BE2C (cell line): ENCODE results near the gene LAIR2.
A peak's percentile ranks its signal among the peaks of the same experiment; 100 is the strongest.

Source experiments
- DNase-seq: peaks from one replicate; pipeline ENCODE4 v3.0.0-alpha.2; 2020
- H3K27me3 ChIP-seq: fragments of 250-450 bp; sonication (Bioruptor Pico); 2 replicates; pipeline ENCODE4 v1.5.1; 2020; ENCODE audit warnings: mild to moderate bottlenecking
- H3K36me3 ChIP-seq: fragments of 250-450 bp; sonication (Bioruptor Pico); 2 replicates; pipeline ENCODE4 v1.5.1; 2020; ENCODE audit warnings: mild to moderate bottlenecking
- H3K4me1 ChIP-seq: fragments of 250-450 bp; sonication (Bioruptor Pico); 2 replicates; pipeline ENCODE4 v1.5.1; 2020
- H3K4me3 ChIP-seq: 2 replicates; pipeline ENCODE4 v1.5.1; 2011; ENCODE audit warnings: low read depth, low read length
- H3K9me3 ChIP-seq: fragments of 250-450 bp; sonication (Bioruptor Pico); 2 replicates; pipeline ENCODE4 v1.5.1; 2020
- TF ChIP-seq, protein P1 (sequence below): IDR thresholded peaks from 2 replicates; pipeline ENCODE4 v1.5.1; 2012; ENCODE audit warnings: mild to moderate bottlenecking, low read depth, low read length

The LAIR2 gene

DNA sequence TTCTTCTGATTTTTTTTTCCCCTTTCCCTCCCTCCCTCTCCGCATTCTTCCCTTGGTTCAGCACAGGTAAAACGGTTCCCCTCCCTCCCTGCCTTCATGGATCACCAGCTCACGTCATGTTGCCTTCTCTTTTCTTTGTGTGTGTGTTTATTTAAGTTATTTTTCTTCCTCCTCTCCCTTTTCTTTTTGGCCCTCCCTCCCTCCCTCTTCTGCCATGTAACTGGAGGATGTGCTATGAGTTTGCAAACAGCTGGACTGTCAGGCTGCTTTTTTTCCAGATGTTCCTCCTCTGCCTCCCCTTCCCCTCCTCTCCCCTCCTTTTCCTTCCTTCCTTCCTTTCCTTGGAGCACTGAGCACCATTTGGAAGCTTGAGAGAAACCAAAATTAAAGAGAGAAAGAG lies 41.0 kb upstream of the LAIR2 start:
- Histone ChIP-seq H3K4me3 (no peak overlapping the region), H3K9me3 (no peaks in the 10 kb centered on the region), H3K27me3 (no peaks in the 10 kb centered on the region), H3K4me1 (peaks cover 4% of the 10 kb centered on the region; the same call in 1 of the 2 replicates), H3K36me3 (peaks cover 46% of the 10 kb centered on the region)
- TF ChIP-seq, protein P1, sequence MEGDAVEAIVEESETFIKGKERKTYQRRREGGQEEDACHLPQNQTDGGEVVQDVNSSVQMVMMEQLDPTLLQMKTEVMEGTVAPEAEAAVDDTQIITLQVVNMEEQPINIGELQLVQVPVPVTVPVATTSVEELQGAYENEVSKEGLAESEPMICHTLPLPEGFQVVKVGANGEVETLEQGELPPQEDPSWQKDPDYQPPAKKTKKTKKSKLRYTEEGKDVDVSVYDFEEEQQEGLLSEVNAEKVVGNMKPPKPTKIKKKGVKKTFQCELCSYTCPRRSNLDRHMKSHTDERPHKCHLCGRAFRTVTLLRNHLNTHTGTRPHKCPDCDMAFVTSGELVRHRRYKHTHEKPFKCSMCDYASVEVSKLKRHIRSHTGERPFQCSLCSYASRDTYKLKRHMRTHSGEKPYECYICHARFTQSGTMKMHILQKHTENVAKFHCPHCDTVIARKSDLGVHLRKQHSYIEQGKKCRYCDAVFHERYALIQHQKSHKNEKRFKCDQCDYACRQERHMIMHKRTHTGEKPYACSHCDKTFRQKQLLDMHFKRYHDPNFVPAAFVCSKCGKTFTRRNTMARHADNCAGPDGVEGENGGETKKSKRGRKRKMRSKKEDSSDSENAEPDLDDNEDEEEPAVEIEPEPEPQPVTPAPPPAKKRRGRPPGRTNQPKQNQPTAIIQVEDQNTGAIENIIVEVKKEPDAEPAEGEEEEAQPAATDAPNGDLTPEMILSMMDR = no peak
- no peak for DNase-seq

GRCh38 chr19:54462047-54462654 lies 40.5 kb upstream of the LAIR2 start:
- no peak for DNase-seq
- peaks cover 41% of the 10 kb centered on the region for H3K36me3 ChIP-seq

GRCh38 chr19:54462655-54463530 lies 39.7 kb upstream of the LAIR2 start:
- Histone ChIP-seq H3K9me3 (no peaks in the 10 kb centered on the region), H3K36me3 (peaks cover 33% of the 10 kb centered on the region), H3K27me3 (no peaks in the 10 kb centered on the region), H3K4me1 (peaks cover 4% of the 10 kb centered on the region; the same call in 1 of the 2 replicates), H3K4me3 (peak overlapping the region; percentile 64)
- peak; percentile 70 for DNase-seq
- TF ChIP-seq, protein P1 = peak; percentile 44

More at GRCh38 chr19:54462047-54462654, 40.5 kb upstream of the LAIR2 start:
- Histone ChIP-seq H3K4me3 (peak overlapping the region; percentile 64), H3K4me1 (peaks cover 4% of the 10 kb centered on the region; the same call in 1 of the 2 replicates), H3K9me3 (no peaks in the 10 kb centered on the region), H3K27me3 (no peaks in the 10 kb centered on the region)
- TF ChIP-seq, protein P1 = no peak

DNA sequence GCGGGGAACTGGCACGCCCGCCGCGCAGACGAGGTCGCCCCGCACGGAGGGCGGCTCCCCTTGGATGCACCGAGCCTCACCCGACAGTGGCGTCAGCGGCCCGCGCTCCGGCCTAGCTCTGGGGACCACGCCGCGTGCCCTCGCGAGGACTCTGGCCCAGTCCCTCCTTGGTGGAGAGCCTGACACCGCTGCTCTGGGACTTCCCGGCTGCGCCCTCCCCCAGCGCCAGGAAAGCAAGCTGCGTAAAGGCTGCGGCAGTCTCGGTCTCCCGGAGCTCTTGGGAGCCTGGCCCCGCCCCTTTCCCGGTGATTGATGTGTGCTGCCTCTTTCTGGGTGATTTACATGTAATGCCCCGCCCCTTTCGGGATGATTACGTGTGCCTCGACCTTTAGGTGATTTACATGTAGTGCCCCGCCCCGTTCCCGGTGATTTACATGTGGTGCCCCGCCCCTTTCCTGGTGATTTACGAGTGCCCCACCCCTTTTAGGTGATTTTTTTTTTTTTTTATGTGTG lies 39.0 kb upstream of the LAIR2 start, which contains the start of gene LENG9:
Gene LENG9 (minus strand): TSS at position 248 of the 513 bp plus-strand sequence. CDS start 252 bp downstream, outside the sequence.
- H3K4me1 ChIP-seq = peaks cover 4% of the 10 kb centered on the region; the same call in 1 of the 2 replicates
- TF ChIP-seq, protein P1 = no peak
- peak; percentile 99 for DNase-seq
- H3K9me3 ChIP-seq = no peaks in the 10 kb centered on the region
- H3K27me3 ChIP-seq = no peaks in the 10 kb centered on the region
- peaks cover 26% of the 10 kb centered on the region for H3K36me3 ChIP-seq
- peak within 1 kb of the TSS; percentile 64 for H3K4me3 ChIP-seq

DNA sequence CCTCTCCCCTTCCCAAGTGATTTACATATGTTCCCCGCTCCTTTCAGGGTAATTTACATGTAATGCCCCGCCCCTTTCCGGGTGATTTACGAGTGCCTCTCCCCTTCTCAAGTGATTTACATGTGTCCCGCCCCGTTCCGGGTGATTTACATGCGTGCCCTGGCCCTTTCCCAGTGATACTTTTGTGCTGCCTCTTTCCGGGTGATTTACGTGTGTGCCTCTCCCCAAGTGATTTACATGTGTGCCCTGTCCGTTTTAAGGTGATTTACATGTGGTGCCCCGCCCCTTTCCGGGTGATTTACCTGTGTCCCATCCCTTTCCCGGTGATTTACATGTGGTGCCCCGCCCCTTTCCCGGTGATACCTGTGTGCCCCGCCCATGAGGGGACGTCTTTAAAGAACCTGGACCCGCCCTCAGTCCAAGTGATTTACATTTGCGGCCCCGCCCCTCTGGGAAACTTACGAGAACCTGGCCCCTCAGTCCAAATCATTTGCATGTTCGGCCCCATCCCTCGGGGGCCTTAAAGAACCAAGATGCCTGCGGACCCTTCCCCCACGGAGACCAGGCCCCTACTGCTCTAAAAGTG lies 38.5 kb upstream of the LAIR2 start:
- Histone ChIP-seq H3K9me3 (no peaks in the 10 kb centered on the region), H3K27me3 (peaks cover 4% of the 10 kb centered on the region; the same call in 1 of the 2 replicates), H3K4me1 (peaks cover 4% of the 10 kb centered on the region; the same call in 1 of the 2 replicates), H3K36me3 (peaks cover 21% of the 10 kb centered on the region), H3K4me3 (peak overlapping the region; percentile 64)
- peak; percentile 77 for DNase-seq
- TF ChIP-seq, protein P1 = no peak
